PFSK-1 (cell line): ENCODE measurements around the gene DCBLD2.

Experiments
- FOXP2 ChIP-seq: optimal IDR thresholded peaks from 2 replicates; pipeline ENCODE3; 2011; ENCODE audit warnings: borderline replicate concordance, control low read depth, inconsistent platforms; ENCODE audit not compliant: insufficient read depth; ENCODE audit errors: extremely low read length, extremely low read depth
- POLR2AphosphoS5 ChIP-seq: IDR thresholded peaks from 2 replicates; pipeline ENCODE4 v1.6.1; 2012; ENCODE audit warnings: low read depth, mild to moderate bottlenecking, control low read depth, low read length, moderate library complexity
- SIN3A ChIP-seq: IDR thresholded peaks from 2 replicates; pipeline ENCODE4 v1.6.1; 2012; ENCODE audit warnings: mild to moderate bottlenecking, low read length, moderate library complexity, borderline replicate concordance; ENCODE audit not compliant: insufficient read depth
- TAF1 ChIP-seq: IDR thresholded peaks from 2 replicates; pipeline ENCODE4 v1.6.1; 2012; ENCODE audit warnings: low read length, control low read depth, borderline replicate concordance; ENCODE audit not compliant: insufficient read depth
- TF ChIP-seq, protein P1 (sequence below), 2 experiments: IDR thresholded peaks; 2 replicates each; pipeline versions ENCODE4 v1.6.1 to v1.8.0; 2011 to 2012; ENCODE audit warnings: low read depth in 2 of 2, low read length in 2 of 2, control low read depth in 1 of 2, inconsistent platforms in 1 of 2, mild to moderate bottlenecking in 1 of 2, moderate library complexity in 1 of 2; ENCODE audit not compliant: insufficient read depth in 1 of 2

Gene DCBLD2

GRCh38 chr3:98761643-98762229 is 139.8 kb downstream of the DCBLD2 start:
- TF ChIP-seq, protein P1, sequence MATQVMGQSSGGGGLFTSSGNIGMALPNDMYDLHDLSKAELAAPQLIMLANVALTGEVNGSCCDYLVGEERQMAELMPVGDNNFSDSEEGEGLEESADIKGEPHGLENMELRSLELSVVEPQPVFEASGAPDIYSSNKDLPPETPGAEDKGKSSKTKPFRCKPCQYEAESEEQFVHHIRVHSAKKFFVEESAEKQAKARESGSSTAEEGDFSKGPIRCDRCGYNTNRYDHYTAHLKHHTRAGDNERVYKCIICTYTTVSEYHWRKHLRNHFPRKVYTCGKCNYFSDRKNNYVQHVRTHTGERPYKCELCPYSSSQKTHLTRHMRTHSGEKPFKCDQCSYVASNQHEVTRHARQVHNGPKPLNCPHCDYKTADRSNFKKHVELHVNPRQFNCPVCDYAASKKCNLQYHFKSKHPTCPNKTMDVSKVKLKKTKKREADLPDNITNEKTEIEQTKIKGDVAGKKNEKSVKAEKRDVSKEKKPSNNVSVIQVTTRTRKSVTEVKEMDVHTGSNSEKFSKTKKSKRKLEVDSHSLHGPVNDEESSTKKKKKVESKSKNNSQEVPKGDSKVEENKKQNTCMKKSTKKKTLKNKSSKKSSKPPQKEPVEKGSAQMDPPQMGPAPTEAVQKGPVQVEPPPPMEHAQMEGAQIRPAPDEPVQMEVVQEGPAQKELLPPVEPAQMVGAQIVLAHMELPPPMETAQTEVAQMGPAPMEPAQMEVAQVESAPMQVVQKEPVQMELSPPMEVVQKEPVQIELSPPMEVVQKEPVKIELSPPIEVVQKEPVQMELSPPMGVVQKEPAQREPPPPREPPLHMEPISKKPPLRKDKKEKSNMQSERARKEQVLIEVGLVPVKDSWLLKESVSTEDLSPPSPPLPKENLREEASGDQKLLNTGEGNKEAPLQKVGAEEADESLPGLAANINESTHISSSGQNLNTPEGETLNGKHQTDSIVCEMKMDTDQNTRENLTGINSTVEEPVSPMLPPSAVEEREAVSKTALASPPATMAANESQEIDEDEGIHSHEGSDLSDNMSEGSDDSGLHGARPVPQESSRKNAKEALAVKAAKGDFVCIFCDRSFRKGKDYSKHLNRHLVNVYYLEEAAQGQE (IDR thresholded peaks at IDR 0.05; ENCODE audit: insufficient read depth in 1 of 2, low read depth in 2 of 2, low read length in 2 of 2) = no peak
- TF ChIP-seq POLR2AphosphoS5 (no peak), SIN3A (no peak), TAF1 (no peak), FOXP2 (no peak)

DNA sequence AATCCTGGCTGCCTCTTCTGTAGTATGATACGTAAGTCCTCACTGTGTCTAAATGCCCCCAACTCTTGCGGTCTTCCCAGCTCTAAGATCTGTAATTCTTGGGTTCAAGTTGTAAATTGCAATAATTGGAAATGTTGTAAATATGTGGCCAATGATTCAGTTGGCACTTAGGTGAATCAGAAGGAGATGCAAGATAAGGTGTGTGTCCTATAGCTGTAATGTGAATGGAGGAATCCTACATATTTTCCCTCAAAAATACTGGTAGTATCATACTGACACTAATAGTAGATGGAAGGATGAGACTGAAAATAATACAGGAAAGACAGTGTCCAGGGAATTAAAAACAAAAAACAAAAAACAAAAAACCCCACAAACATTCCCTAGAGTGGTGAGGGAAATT is 141.9 kb downstream of the DCBLD2 start:
- TF ChIP-seq TAF1 (no peak), FOXP2 (no peak), SIN3A (no peak)
- TF ChIP-seq, protein P1 (IDR thresholded peaks at IDR 0.05; ENCODE audit: insufficient read depth in 1 of 2, low read depth in 2 of 2, low read length in 2 of 2) = no peak

GRCh38 chr3:98755601-98756000 is 145.9 kb downstream of the DCBLD2 start:
- TF ChIP-seq SIN3A = no peak

DNA sequence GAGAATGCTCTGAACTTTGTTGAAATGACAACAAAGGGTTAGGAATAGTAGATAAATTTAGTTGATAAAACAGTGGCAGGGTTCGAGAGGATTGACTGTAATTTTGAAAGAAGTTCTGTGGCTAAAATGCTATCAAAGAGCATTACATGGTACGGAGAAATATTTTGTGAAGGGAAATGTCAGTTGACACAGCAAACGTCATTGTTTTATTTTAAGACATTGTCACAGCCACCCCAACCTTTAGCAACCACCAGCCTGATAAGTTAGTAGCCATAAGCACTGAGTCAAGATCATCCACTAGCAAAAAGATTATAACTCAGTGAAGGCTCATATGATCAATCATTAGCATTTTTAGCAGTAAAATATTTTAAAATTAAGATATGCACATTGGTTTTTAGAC is 147.0 kb downstream of the DCBLD2 start:
- TF ChIP-seq SIN3A (no peak), POLR2AphosphoS5 (no peak), TAF1 (no peak), FOXP2 (no peak)
- TF ChIP-seq, protein P1 (IDR thresholded peaks at IDR 0.05; ENCODE audit: insufficient read depth in 1 of 2, low read depth in 2 of 2, low read length in 2 of 2) = no peak

GRCh38 chr3:98750276-98750919 is 151.1 kb downstream of the DCBLD2 start:
- TF ChIP-seq FOXP2 = no peak
- TF ChIP-seq SIN3A = no peak
- TF ChIP-seq TAF1 = no peak
- TF ChIP-seq, protein P1 (IDR thresholded peaks at IDR 0.05; ENCODE audit: insufficient read depth in 1 of 2, low read depth in 2 of 2, low read length in 2 of 2) = no peak
- TF ChIP-seq POLR2AphosphoS5 = no peak
